Activated CD4-positive, alpha-beta T cell treated with anti-CD3 and anti-CD28 coated beads, Interleukin-10, Interleukin-2, amounts not matched to agents 100 ng/mL and 50 ng/mL, durations not matched to agents 16 hours and 8 hours (primary cell): ENCODE data around the gene CCSER1.

Experiments
- DNase-seq: peaks from one replicate; pipeline ENCODE4 v3.0.0-alpha.2; 2020

CCSER1 gene

GRCh38 chr4:90979556-90979955 is 852.4 kb downstream of the CCSER1 start:
- no peak for DNase-seq

GRCh38 chr4:90982813-90983212 is 855.6 kb downstream of the CCSER1 start:
- no peak for DNase-seq

GRCh38 chr4:90990284-90990683 is 863.1 kb downstream of the CCSER1 start:
- no peak for DNase-seq

GRCh38 chr4:90992213-90992612 is 865.0 kb downstream of the CCSER1 start:
- DNase-seq = no peak

- no peak for DNase-seq
These were observed 867.8 kb downstream of the CCSER1 start for GRCh38 chr4:90994851-90995574.

GRCh38 chr4:90995996-90996395 is 868.8 kb downstream of the CCSER1 start:
- no peak for DNase-seq

GRCh38 chr4:90996813-90997212 is 869.6 kb downstream of the CCSER1 start:
- DNase-seq = no peak

- DNase-seq = no peak
These were observed 888.7 kb downstream of the CCSER1 start for GRCh38 chr4:91015861-91016260.

GRCh38 chr4:91019513-91019912 is 892.3 kb downstream of the CCSER1 start:
- no peak for DNase-seq

GRCh38 chr4:91025241-91026148 is 898.3 kb downstream of the CCSER1 start:
- DNase-seq = no peak

- DNase-seq = no peak
These were observed 901.0 kb downstream of the CCSER1 start for GRCh38 chr4:91028228-91028627.

- no peak for DNase-seq
These were observed 904.6 kb downstream of the CCSER1 start for GRCh38 chr4:91031761-91032160.

- DNase-seq = no peak
These were observed 905.7 kb downstream of the CCSER1 start for GRCh38 chr4:91032725-91033445.

GRCh38 chr4:91035276-91035675 is 908.1 kb downstream of the CCSER1 start:
- no peak for DNase-seq

GRCh38 chr4:91037951-91038350 is 910.8 kb downstream of the CCSER1 start:
- no peak for DNase-seq

- DNase-seq = no peak
These were observed 930.7 kb downstream of the CCSER1 start for GRCh38 chr4:91057871-91058270.

- no peak for DNase-seq
These were observed 931.2 kb downstream of the CCSER1 start for GRCh38 chr4:91058345-91058744.

- no peak for DNase-seq
These were observed 937.1 kb downstream of the CCSER1 start for GRCh38 chr4:91064157-91064853.

GRCh38 chr4:91065117-91065516 is 937.9 kb downstream of the CCSER1 start:
- no peak for DNase-seq

- DNase-seq = no peak
These were observed 943.5 kb downstream of the CCSER1 start for GRCh38 chr4:91070736-91071135.

- DNase-seq = no peak
These were observed 949.0 kb downstream of the CCSER1 start for GRCh38 chr4:91076147-91076546.

- DNase-seq = no peak
These were observed 958.8 kb downstream of the CCSER1 start for GRCh38 chr4:91085961-91086360.

GRCh38 chr4:91087743-91088142 is 960.5 kb downstream of the CCSER1 start:
- no peak for DNase-seq
